Right kidney (tissue), 1 donor: ENCODE results near the gene CTNNA2.

Experiments used
- DNase-seq: peaks from one replicate; pipeline ENCODE4 v3.0.0-alpha.2; 2016

The CTNNA2 gene

DNA sequence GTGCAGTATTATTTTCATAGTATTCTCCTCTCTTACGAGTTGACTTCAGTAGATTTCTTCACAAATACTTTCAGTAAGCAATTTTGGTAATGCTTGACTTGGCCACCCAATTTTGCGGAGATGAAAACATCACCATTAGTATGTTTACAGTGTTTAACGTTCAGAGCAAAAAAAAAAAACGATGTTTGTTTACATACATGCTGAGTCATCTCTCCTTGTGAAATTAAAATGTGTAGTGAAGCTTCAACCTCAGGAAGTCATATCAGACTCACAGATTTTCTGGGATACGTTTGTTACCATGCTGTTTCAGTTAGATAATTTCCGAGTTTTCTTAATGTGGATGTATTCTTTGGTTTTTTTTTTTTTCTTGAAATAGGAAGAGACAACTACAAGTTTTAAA, 100.1 kb downstream of the CTNNA2 start:
- no peak for DNase-seq

- no peak for DNase-seq
These were observed 106.6 kb downstream of the CTNNA2 start for GRCh38 chr2:79619442-79619841.

GRCh38 chr2:79619976-79620375, 107.1 kb downstream of the CTNNA2 start:
- no peak for DNase-seq

DNA sequence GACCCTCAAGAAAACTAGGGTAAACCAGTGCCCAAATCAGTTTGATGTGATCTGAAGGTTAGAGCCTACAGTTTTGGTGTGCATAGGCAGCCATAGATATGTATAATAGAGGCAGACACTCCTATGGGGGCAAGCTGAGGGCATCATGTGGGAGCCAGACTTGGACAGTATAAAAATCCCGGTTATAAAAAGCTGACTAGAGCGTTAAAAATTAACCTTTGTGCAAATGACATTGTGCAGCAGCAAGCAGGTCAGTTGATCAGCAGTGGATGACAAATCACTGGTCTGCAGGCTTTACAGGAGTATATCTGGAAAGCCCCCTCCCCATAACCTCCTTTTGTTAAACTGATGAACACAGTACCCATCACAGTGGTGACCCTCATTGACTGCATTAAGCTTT, 107.8 kb downstream of the CTNNA2 start:
- no peak for DNase-seq

DNA sequence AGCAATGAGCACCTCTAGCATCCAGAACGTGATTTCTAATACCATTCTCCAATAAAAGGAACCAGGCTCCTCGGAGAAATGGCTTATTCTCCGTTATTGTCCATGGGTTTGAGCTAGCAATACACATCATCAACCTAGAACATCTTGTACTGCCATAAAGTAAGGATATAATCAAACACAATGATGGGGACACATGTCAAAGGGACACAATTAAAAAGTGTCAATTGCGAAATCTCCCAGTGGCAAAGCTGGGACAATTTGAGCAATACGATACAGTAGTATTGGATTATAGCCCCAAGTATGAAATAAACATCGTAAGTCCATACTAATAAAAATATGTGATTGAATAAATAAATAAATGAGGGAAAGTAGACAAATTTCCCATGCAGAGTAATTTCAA, 108.4 kb downstream of the CTNNA2 start:
- DNase-seq, result no peak

GRCh38 chr2:79621755-79622154, 108.9 kb downstream of the CTNNA2 start:
- no peak for DNase-seq

DNA sequence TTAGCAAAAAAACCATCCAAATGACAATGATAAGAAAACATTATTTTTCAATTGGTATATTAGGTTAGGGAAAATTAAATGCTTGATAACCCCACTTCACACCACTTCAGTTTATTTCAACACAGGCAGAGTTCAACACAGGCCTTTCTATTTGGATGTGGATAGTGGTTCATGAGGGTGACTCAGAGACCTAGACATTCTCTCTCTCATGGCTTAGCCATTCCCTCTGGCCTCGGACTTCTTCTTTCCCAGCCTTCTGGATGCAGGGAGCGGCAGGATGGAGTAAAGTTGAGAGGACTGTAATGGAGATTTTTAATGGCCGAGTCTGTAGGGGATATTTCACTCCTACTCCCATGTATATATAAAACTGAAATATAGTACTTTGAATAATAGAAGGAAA, 109.7 kb downstream of the CTNNA2 start:
- DNase-seq, result no peak

- DNase-seq, result no peak
These were observed 114.4 kb downstream of the CTNNA2 start for GRCh38 chr2:79627237-79627636.

DNA sequence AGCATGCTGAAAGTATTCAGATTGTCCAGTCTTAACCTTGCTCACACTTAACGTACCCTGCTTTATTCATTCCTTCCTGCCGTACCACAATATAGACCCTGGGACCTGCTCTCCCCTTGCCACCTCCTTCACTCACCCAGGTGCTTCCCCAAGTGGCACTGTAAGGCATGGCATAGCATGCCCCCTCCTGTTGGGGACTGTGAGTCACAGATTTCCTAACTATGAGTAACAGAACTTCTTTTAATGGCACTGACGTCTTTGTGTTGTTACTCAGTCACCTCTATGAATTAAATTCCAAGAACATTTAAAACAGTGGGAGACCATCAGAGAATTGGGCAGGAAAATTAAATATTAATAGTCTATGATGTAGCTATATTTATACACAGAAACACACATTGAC, 117.2 kb downstream of the CTNNA2 start:
- DNase-seq, result no peak

- no peak for DNase-seq
These were observed 118.2 kb downstream of the CTNNA2 start for GRCh38 chr2:79630972-79631557.

GRCh38 chr2:79638410-79638809, 125.6 kb downstream of the CTNNA2 start:
- DNase-seq, result no peak

DNA sequence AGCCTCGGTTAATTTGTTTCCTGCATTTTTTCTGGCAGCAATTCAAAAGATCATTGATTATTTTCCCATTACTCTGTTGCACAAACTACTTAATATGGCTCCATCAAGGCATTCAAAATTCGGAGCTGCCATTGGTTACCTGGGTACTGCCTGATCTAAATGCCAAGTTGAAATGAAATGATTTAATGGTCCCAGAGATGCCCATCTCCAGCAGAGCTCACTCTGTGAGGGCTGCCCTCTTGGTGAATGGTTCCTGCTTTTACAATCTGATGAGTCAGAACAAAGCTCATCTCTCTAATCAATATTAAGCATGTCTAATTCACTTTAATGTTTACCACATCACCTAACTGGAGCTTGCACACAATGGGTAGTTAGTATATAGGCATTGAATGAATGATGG, 126.1 kb downstream of the CTNNA2 start:
- DNase-seq, result no peak

- DNase-seq, result no peak
These were observed 127.2 kb downstream of the CTNNA2 start for GRCh38 chr2:79640001-79640400.

DNA sequence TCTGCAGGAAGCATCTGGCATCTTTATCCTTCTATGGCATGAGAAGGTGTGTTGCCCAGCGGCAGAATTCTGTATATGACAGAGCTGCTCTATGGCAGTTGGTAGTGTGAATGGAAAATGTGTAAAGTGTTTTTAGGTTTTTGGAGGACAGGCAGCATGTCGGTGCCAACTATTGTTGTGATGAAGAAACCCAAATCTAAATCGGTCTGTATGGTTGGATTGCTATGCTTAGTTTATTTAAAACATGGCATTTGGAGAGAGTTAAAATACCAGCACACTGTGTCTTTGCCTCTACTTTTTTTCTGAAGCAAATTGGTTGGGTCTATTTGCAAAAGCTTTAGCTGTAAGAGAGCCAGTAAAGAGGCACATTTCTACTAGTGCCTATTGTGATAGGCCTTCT, 136.7 kb downstream of the CTNNA2 start:
- no peak for DNase-seq

- DNase-seq, result no peak
These were observed 147.7 kb downstream of the CTNNA2 start for GRCh38 chr2:79660557-79660956.

DNA sequence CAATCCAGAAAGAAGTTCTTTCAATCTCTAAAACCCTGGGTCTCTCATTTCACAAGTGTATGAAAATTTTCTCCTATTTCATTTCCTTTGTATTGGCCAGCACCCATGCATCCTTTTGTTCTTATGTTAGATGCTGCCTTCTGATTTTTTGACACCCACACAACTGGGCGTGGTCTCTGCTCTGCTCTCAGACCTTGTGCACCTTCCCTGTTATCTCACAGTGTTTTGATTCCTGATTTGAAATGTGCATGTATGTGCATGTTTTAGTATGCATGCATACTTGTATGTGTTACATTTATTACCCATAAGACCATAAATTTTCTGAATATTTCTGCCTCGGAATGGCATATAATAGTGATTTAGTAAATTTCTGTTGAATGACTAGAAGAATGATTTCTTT, 152.2 kb downstream of the CTNNA2 start:
- DNase-seq, result no peak

GRCh38 chr2:79666430-79666829, 153.6 kb downstream of the CTNNA2 start:
- no peak for DNase-seq

- no peak for DNase-seq
These were observed 156.9 kb downstream of the CTNNA2 start for GRCh38 chr2:79669714-79670113.

GRCh38 chr2:79670198-79670597, 157.3 kb downstream of the CTNNA2 start:
- DNase-seq, result no peak

GRCh38 chr2:79686884-79687283, 174.0 kb downstream of the CTNNA2 start:
- DNase-seq, result no peak

DNA sequence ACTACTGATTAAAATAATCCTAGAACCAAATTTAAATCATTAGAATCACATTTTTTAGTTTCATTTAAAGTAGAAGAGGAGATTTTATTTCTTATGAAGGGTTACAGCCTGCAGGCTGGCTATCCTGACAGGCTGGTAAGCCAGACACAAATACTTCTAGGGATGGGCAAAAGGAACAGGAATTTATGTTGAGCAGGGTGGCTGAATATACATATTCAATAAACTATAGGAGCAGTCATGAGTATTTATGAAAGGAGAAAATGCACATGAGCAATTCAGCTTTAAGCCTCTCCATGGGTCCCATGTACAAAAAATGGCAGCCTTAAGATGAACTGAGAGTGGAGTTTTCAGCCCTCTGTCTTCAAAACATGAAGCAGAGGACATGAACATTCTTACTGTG, 182.4 kb downstream of the CTNNA2 start:
- no peak for DNase-seq

DNA sequence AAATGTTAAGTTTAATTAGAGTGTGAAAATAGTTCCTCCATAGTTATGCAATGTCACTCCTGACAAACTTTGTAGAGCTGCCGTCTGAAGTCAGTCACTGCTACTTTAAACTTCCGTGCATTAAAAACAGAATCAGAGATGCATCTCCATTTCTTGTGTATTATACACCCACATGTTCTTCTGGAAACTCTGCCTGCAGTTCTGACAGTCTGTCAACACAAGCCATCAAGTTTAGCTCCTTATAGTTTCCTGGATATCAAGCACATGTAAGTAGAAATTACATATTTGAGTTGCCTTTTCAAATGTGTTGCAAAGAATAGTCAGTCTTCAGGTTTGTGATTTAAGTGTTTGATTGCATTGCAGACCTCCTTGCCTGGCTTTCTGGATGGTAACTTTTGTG, 184.3 kb downstream of the CTNNA2 start:
- no peak for DNase-seq

GRCh38 chr2:79700651-79701050, 187.8 kb downstream of the CTNNA2 start:
- DNase-seq, result no peak

GRCh38 chr2:79702905-79703304, 190.1 kb downstream of the CTNNA2 start:
- no peak for DNase-seq

GRCh38 chr2:79711098-79711497, 198.2 kb downstream of the CTNNA2 start:
- no peak for DNase-seq
